OCI-LY3 (cell line): Measurements from ENCODE around the gene LRRC15.

Source experiments
- EZH2phosphoT487 ChIP-seq: fragments of 200-600 bp; shearing (Covaris generic); IDR thresholded peaks from 2 replicates; pipeline ENCODE4 v1.6.1; 2018; ENCODE audit warnings: antibody characterized with exemption, mixed run types, low read depth
- TF ChIP-seq, protein P1 (sequence below): fragments of 200-600, 300-600 bp; sonication (generic); IDR thresholded peaks from 2 replicates; pipeline ENCODE4 v1.5.1; 2014; ENCODE audit warnings: antibody characterized with exemption, low read length, low read depth

DNA sequence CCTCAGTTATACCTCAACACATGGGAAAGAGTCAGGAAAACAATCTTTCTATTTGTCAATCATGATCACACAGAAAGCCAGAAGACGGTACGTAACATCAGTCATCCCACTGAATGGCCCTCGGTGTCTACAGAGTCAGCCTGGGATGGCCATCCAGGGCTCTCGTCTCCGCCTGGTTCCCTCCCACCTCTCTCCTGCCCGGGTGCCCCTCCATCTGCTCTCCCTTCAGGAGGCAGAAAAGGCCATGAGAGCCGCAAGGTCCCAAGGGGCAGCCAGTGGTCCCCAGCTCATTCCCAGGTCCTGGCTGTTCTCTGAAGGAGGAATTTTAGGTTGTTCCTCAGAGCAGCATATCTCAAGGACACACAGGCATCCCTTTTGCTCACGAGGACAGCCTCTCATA lies 4.4 kb upstream of the LRRC15 start:
- TF ChIP-seq, protein P1, sequence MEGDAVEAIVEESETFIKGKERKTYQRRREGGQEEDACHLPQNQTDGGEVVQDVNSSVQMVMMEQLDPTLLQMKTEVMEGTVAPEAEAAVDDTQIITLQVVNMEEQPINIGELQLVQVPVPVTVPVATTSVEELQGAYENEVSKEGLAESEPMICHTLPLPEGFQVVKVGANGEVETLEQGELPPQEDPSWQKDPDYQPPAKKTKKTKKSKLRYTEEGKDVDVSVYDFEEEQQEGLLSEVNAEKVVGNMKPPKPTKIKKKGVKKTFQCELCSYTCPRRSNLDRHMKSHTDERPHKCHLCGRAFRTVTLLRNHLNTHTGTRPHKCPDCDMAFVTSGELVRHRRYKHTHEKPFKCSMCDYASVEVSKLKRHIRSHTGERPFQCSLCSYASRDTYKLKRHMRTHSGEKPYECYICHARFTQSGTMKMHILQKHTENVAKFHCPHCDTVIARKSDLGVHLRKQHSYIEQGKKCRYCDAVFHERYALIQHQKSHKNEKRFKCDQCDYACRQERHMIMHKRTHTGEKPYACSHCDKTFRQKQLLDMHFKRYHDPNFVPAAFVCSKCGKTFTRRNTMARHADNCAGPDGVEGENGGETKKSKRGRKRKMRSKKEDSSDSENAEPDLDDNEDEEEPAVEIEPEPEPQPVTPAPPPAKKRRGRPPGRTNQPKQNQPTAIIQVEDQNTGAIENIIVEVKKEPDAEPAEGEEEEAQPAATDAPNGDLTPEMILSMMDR = no peak
- no peak for TF ChIP-seq EZH2phosphoT487
